Loucy (cell line): Measurements from ENCODE around the gene KRT38.

Experiments
- H2AFZ ChIP-seq: fragments of 200-600 bp; sonication (generic); 2 replicates; pipeline ENCODE4 v1.6.0; 2016; ENCODE audit warnings: antibody characterized with exemption, mild to moderate bottlenecking, low read length, moderate library complexity
- H3F3A ChIP-seq: fragments of 200-600 bp; 2 replicates; pipeline ENCODE4 v1.6.0; 2016; ENCODE audit warnings: antibody characterized with exemption, low read depth, mild to moderate bottlenecking
- H3K27me3 ChIP-seq: fragments of 200-600 bp; sonication (generic); 2 replicates; pipeline ENCODE4 v1.6.1; 2014; ENCODE audit warnings: low read length, mild to moderate bottlenecking; ENCODE audit not compliant: insufficient read depth, poor library complexity, severe bottlenecking
- H3K36me3 ChIP-seq: fragments of 200-600 bp; sonication (generic); 2 replicates; pipeline ENCODE4 v1.6.1; 2016; ENCODE audit warnings: low read length; ENCODE audit not compliant: insufficient read depth
- H3K4me1 ChIP-seq: fragments of 200-600 bp; sonication (generic); 2 replicates; pipeline ENCODE4 v1.5.1; 2014; ENCODE audit warnings: low read length, mild to moderate bottlenecking; ENCODE audit not compliant: insufficient read depth, poor library complexity, severe bottlenecking
- H3K4me2 ChIP-seq: fragments of 200-600 bp; sonication (generic); 2 replicates; pipeline ENCODE4 v1.6.0; 2014; ENCODE audit warnings: antibody characterized with exemption, low read length, low read depth, mild to moderate bottlenecking; ENCODE audit not compliant: poor library complexity, severe bottlenecking
- H3K4me3 ChIP-seq: fragments of 200-600 bp; sonication (generic); 2 replicates; pipeline ENCODE4 v1.5.1; 2014; ENCODE audit warnings: low read length, mild to moderate bottlenecking, mixed read lengths; ENCODE audit not compliant: poor library complexity, severe bottlenecking
- H3K79me2 ChIP-seq: fragments of 200-600 bp; sonication (generic); 2 replicates; pipeline ENCODE4 v1.6.1; 2014; ENCODE audit warnings: low read length; ENCODE audit not compliant: insufficient read depth
- H3K9ac ChIP-seq: fragments of 200-600 bp; sonication (generic); 2 replicates; pipeline ENCODE4 v1.6.0; 2014; ENCODE audit warnings: mild to moderate bottlenecking, low read depth, low read length, moderate library complexity; ENCODE audit not compliant: poor library complexity, severe bottlenecking
- H3K9me2 ChIP-seq: fragments of 200-600 bp; sonication (generic); replicated peaks from 2 replicates; pipeline ENCODE4 v1.6.1; 2016; ENCODE audit warnings: low read depth, low read length, mixed read lengths
- H3K9me3 ChIP-seq: fragments of 200-600 bp; sonication (generic); 2 replicates; pipeline ENCODE4 v1.6.1; 2014; ENCODE audit warnings: mild to moderate bottlenecking, antibody characterized with exemption, low read length, low read depth; ENCODE audit not compliant: insufficient read depth
- H4K20me1 ChIP-seq: fragments of 200-600 bp; sonication (generic); 2 replicates; pipeline ENCODE4 v1.6.0; 2014; ENCODE audit warnings: antibody characterized with exemption, low read length, mild to moderate bottlenecking; ENCODE audit not compliant: insufficient read depth, poor library complexity, severe bottlenecking
- CTCF ChIP-seq: fragments of 200-600 bp; sonication (generic); conservative IDR thresholded peaks from 2 replicates; pipeline ENCODE4 v1.5.1; 2014; ENCODE audit warnings: mild to moderate bottlenecking, antibody characterized with exemption, low read length
- EZH2phosphoT487 ChIP-seq: fragments of 200-600 bp; IDR thresholded peaks from 2 replicates; pipeline ENCODE4 v1.6.1; 2018; ENCODE audit warnings: antibody characterized with exemption, mild to moderate bottlenecking, moderate library complexity, borderline replicate concordance

The KRT38 gene

GRCh38 chr17:41411072-41411840 lies 29.5 kb downstream of the KRT38 start:
- H3K9ac ChIP-seq: no peak overlapping the region
- no peaks in the 10 kb centered on the region for H3K9me3 ChIP-seq
- H3K79me2 ChIP-seq: no peaks in the 10 kb centered on the region
- no peaks in the 10 kb centered on the region for H3K4me1 ChIP-seq
- TF ChIP-seq CTCF (no peak), EZH2phosphoT487 (no peak)
- H3K36me3 ChIP-seq: no peaks in the 10 kb centered on the region
- no peak overlapping the region for H3K4me2 ChIP-seq
- H3K27me3 ChIP-seq: no peaks in the 10 kb centered on the region
- no peaks in the 10 kb centered on the region for H3F3A ChIP-seq
- no peaks in the 10 kb centered on the region for H4K20me1 ChIP-seq
- no peak overlapping the region for H3K4me3 ChIP-seq
- no peak overlapping the region for H2AFZ ChIP-seq
- no peaks in the 10 kb centered on the region for H3K9me2 ChIP-seq

- Histone ChIP-seq H3K9ac (no peak overlapping the region), H3K9me3 (no peaks in the 10 kb centered on the region), H3K27me3 (no peaks in the 10 kb centered on the region), H3K36me3 (no peaks in the 10 kb centered on the region), H3F3A (no peaks in the 10 kb centered on the region), H3K9me2 (no peaks in the 10 kb centered on the region), H3K79me2 (no peaks in the 10 kb centered on the region), H4K20me1 (no peaks in the 10 kb centered on the region), H3K4me3 (no peak overlapping the region), H2AFZ (no peak overlapping the region), H3K4me2 (no peak overlapping the region), H3K4me1 (peaks cover 3% of the 10 kb centered on the region)
- no peak for TF ChIP-seq EZH2phosphoT487
Measured at GRCh38 chr17:41407226-41407625, 33.6 kb downstream of the KRT38 start.

DNA sequence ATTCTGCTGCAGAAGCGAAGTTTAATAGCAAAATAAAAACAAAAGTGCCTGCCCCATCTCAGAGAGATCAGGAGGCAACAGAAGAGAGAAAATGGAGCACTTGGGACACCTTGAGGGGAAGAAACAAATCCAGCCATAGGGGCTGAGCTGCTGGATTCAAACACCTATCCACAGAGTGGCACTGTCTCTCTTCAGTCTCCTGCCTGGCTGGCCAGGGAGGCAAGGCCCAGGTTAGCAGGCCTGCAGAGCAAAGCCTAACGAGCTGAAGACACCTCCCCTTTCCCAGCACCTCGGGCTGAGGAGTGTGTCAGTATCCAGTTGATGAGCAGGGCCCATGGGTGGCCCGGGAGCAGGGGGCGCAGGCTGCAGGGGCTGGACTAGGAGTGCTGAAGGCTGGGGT lies 34.6 kb downstream of the KRT38 start:
- TF ChIP-seq CTCF (no peak), EZH2phosphoT487 (no peak)
- no peak overlapping the region for H3K9ac ChIP-seq
- H3K4me3 ChIP-seq: no peak overlapping the region
- no peak overlapping the region for H3K4me2 ChIP-seq
- H3K79me2 ChIP-seq: no peaks in the 10 kb centered on the region
- H3F3A ChIP-seq: no peaks in the 10 kb centered on the region
- H2AFZ ChIP-seq: no peak overlapping the region
- no peaks in the 10 kb centered on the region for H4K20me1 ChIP-seq
- no peaks in the 10 kb centered on the region for H3K9me2 ChIP-seq
- no peaks in the 10 kb centered on the region for H3K36me3 ChIP-seq
- no peaks in the 10 kb centered on the region for H3K27me3 ChIP-seq
- H3K4me1 ChIP-seq: peaks cover 3% of the 10 kb centered on the region
- no peaks in the 10 kb centered on the region for H3K9me3 ChIP-seq
